ENCODE measurements around the gene SCAF8.

GRCh38 chr6:154768280-154768679, 35.1 kb downstream of the SCAF8 start:
- TF ChIP-seq SNAPC5 (CRISPR knock-in tag; IDR thresholded peaks at IDR 0.05) (no peak), EP400 (IDR thresholded peaks at IDR 0.05) (no peak), ZFP36 (IDR thresholded peaks at IDR 0.05; ENCODE audit: low read depth, low read length, partially characterized antibody) (no peak)

Data from K562 (cell line).